B cell (primary cell): ENCODE results near the gene DDAH1.

ENCODE experiments used
- CTCF ChIP-seq: fragments of 200-600 bp; IDR thresholded peaks from one replicate; pipeline ENCODE4 v1.8.0; 2022; ENCODE audit warnings: antibody characterized with exemption, mild to moderate bottlenecking
- EZH2 ChIP-seq: IDR thresholded peaks from 2 replicates; pipeline ENCODE4 v1.6.1; 2012; ENCODE audit warnings: borderline replicate concordance, low read depth, mild to moderate bottlenecking, moderate library complexity, low read length; ENCODE audit not compliant: insufficient read depth, poor library complexity, severe bottlenecking

- TF ChIP-seq CTCF (no peak), EZH2 (no peak)
Measured at GRCh38 chr1:85279458-85280080, 185.4 kb downstream of the DDAH1 start.
